ENCODE measurements around the gene COL23A1. TPM values are rescaled to one million over a fixed set of nuclear protein-coding genes. Genes with fewer than 3 reads are reported as not detected.

COL23A1 gene
- total and polyA plus RNA-seq, 2 of the 13 experiments (the other 11 are each of a cell fraction or from before 2014, with no cell fraction given): not detected

DNA sequence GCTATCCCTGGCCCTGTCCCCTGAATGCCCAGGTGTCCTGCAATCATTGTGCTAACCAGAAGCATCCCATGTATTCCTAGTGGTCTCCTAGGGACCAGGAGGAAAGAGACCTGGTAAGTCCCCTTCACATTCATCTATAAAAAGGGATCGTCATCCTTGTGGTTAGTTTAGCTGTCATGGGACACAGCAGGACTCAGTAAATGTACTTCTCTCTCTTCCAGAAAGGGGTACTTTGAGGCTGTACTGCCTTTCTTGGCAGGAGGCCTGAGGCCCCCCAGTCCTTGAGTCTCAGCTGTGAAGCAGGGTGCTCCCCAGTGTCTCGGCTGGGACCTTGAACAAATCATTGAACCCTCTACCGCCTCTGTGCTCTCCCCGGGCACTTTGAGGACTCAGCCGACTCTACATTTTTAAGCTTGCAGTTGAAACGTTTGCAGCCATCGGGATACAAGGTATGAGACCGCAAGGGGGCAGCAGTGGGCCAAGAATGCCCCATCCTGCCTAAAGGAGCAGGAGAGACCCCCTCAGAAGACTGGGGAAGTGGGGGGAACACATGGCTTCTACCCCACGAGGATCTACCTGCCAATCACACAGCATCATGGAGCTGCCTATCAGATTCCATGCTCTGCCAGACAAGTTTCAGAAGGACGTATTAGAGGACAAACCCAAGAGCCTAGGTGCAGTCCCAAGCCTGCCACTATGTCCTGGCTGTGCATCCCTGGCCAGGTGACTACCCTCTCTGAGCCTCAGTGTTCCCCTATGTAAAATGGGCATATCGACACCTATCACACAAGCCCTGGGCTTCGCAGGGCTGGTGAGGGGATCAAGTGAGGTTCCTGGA lies 355.2 kb downstream of the COL23A1 start (continued):
- no peak for TF ChIP-seq ARNTL (CRISPR knock-in tag; IDR thresholded peaks at IDR 0.05)
- TF ChIP-seq SRSF1 (optimal IDR thresholded peaks at IDR 0.05; ENCODE audit: low read depth, low read length): no peak
- no peak for TF ChIP-seq ZNF446 (CRISPR knock-in tag; IDR thresholded peaks at IDR 0.05)
- no peak for TF ChIP-seq ETV5 (CRISPR knock-in tag; IDR thresholded peaks at IDR 0.05; ENCODE audit: borderline replicate concordance)
- peak; percentile 47; the same call in 1 of the 2 replicates for TF ChIP-seq SMC3 (IDR thresholded peaks at IDR 0.05; ENCODE audit: low read length)
- no peak for TF ChIP-seq HNRNPL (IDR thresholded peaks at IDR 0.05; ENCODE audit: low read depth, low read length)
- no peak for TF ChIP-seq JARID2 (CRISPR knock-in tag; IDR thresholded peaks at IDR 0.05; ENCODE audit: insufficient replicate concordance)
- TF ChIP-seq, protein P1, sequence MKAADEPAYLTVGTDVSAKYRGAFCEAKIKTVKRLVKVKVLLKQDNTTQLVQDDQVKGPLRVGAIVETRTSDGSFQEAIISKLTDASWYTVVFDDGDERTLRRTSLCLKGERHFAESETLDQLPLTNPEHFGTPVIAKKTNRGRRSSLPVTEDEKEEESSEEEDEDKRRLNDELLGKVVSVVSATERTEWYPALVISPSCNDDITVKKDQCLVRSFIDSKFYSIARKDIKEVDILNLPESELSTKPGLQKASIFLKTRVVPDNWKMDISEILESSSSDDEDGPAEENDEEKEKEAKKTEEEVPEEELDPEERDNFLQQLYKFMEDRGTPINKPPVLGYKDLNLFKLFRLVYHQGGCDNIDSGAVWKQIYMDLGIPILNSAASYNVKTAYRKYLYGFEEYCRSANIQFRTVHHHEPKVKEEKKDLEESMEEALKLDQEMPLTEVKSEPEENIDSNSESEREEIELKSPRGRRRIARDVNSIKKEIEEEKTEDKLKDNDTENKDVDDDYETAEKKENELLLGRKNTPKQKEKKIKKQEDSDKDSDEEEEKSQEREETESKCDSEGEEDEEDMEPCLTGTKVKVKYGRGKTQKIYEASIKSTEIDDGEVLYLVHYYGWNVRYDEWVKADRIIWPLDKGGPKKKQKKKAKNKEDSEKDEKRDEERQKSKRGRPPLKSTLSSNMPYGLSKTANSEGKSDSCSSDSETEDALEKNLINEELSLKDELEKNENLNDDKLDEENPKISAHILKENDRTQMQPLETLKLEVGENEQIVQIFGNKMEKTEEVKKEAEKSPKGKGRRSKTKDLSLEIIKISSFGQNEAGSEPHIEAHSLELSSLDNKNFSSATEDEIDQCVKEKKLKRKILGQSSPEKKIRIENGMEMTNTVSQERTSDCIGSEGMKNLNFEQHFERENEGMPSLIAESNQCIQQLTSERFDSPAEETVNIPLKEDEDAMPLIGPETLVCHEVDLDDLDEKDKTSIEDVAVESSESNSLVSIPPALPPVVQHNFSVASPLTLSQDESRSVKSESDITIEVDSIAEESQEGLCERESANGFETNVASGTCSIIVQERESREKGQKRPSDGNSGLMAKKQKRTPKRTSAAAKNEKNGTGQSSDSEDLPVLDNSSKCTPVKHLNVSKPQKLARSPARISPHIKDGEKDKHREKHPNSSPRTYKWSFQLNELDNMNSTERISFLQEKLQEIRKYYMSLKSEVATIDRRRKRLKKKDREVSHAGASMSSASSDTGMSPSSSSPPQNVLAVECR (CRISPR knock-in tag; IDR thresholded peaks at IDR 0.05; ENCODE audit: borderline replicate concordance): no peak
- TF ChIP-seq, protein P2, sequence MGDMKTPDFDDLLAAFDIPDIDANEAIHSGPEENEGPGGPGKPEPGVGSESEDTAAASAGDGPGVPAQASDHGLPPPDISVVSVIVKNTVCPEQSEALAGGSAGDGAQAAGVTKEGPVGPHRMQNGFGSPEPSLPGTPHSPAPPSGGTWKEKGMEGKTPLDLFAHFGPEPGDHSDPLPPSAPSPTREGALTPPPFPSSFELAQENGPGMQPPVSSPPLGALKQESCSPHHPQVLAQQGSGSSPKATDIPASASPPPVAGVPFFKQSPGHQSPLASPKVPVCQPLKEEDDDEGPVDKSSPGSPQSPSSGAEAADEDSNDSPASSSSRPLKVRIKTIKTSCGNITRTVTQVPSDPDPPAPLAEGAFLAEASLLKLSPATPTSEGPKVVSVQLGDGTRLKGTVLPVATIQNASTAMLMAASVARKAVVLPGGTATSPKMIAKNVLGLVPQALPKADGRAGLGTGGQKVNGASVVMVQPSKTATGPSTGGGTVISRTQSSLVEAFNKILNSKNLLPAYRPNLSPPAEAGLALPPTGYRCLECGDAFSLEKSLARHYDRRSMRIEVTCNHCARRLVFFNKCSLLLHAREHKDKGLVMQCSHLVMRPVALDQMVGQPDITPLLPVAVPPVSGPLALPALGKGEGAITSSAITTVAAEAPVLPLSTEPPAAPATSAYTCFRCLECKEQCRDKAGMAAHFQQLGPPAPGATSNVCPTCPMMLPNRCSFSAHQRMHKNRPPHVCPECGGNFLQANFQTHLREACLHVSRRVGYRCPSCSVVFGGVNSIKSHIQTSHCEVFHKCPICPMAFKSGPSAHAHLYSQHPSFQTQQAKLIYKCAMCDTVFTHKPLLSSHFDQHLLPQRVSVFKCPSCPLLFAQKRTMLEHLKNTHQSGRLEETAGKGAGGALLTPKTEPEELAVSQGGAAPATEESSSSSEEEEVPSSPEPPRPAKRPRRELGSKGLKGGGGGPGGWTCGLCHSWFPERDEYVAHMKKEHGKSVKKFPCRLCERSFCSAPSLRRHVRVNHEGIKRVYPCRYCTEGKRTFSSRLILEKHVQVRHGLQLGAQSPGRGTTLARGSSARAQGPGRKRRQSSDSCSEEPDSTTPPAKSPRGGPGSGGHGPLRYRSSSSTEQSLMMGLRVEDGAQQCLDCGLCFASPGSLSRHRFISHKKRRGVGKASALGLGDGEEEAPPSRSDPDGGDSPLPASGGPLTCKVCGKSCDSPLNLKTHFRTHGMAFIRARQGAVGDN (CRISPR knock-in tag; IDR thresholded peaks at IDR 0.05): no peak
- TF ChIP-seq, protein P3, sequence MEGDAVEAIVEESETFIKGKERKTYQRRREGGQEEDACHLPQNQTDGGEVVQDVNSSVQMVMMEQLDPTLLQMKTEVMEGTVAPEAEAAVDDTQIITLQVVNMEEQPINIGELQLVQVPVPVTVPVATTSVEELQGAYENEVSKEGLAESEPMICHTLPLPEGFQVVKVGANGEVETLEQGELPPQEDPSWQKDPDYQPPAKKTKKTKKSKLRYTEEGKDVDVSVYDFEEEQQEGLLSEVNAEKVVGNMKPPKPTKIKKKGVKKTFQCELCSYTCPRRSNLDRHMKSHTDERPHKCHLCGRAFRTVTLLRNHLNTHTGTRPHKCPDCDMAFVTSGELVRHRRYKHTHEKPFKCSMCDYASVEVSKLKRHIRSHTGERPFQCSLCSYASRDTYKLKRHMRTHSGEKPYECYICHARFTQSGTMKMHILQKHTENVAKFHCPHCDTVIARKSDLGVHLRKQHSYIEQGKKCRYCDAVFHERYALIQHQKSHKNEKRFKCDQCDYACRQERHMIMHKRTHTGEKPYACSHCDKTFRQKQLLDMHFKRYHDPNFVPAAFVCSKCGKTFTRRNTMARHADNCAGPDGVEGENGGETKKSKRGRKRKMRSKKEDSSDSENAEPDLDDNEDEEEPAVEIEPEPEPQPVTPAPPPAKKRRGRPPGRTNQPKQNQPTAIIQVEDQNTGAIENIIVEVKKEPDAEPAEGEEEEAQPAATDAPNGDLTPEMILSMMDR (CRISPR knock-in tag; IDR thresholded peaks at IDR 0.05): peak; percentile 80
- TF ChIP-seq, protein P4, sequence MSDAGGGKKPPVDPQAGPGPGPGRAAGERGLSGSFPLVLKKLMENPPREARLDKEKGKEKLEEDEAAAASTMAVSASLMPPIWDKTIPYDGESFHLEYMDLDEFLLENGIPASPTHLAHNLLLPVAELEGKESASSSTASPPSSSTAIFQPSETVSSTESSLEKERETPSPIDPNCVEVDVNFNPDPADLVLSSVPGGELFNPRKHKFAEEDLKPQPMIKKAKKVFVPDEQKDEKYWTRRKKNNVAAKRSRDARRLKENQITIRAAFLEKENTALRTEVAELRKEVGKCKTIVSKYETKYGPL (CRISPR knock-in tag; IDR thresholded peaks at IDR 0.05): no peak
- no peak for TF ChIP-seq ZNF850 (CRISPR knock-in tag; conservative IDR thresholded peaks at IDR 0.05)
- no peak for TF ChIP-seq RARA (CRISPR knock-in tag; IDR thresholded peaks at IDR 0.05)
- TF ChIP-seq FOXM1 (CRISPR knock-in tag; IDR thresholded peaks at IDR 0.05): no peak
- no peak for TF ChIP-seq SP140L (CRISPR knock-in tag; IDR thresholded peaks at IDR 0.05; ENCODE audit: borderline replicate concordance)
- no peak for TF ChIP-seq CBX2 (IDR thresholded peaks at IDR 0.05; ENCODE audit: low read depth, low read length)
- TF ChIP-seq CBX2 (CRISPR knock-in tag; IDR thresholded peaks at IDR 0.05; ENCODE audit: low read depth): no peak
